GM23248 (cell line): ENCODE results near the gene OPRM1.

Experiments
- EZH2 ChIP-seq: fragments of 200-600 bp; sonication (generic); IDR thresholded peaks from 2 replicates; pipeline ENCODE4 v1.6.1; 2018; ENCODE audit warnings: antibody characterized with exemption, mild to moderate bottlenecking; ENCODE audit not compliant: insufficient read depth, poor library complexity, severe bottlenecking
- EZH2phosphoT487 ChIP-seq: fragments of 200-600 bp; sonication (generic); IDR thresholded peaks from 2 replicates; pipeline ENCODE4 v1.6.1; 2018; ENCODE audit warnings: antibody characterized with exemption, moderate library complexity, mild to moderate bottlenecking, low read depth; ENCODE audit not compliant: insufficient read depth

DNA sequence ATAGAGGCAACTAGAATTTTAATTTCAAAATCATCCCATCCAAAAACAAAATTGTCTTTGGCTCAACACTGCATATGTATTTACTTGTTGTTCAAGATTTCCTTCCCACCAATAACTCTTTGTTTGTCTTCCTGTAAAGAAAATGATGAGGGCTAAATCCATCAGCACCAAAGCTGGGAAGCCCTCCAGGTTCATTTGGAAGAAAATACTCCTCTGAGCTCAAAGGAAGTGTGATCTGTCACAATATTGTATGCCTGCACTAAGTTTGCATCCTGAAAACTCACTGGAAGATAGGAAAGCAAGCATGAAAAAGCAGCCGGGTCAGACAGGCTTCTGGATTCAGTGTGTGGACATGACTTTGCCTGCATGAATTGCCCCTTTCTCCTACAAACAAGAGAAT, 28.7 kb upstream of the OPRM1 start:
- TF ChIP-seq EZH2 (no peak), EZH2phosphoT487 (no peak)
